Measurements from ENCODE around the gene ZBTB40.

The ZBTB40 gene

GRCh38 chr1:22465671-22466070 lies 14.0 kb downstream of the ZBTB40 start:
- no peak overlapping the region for H3K27ac Mint-ChIP-seq
- H3K36me3 Mint-ChIP-seq (ENCODE audit: low read depth) = peaks cover 2% of the 10 kb centered on the region
- no peaks in the 10 kb centered on the region for H3K27me3 Mint-ChIP-seq (ENCODE audit: low read depth)
- no peak for DNase-seq (ENCODE audit: low spot score)
- no peak overlapping the region for H3K4me3 Mint-ChIP-seq
- peaks cover 5% of the 10 kb centered on the region for H3K4me1 Mint-ChIP-seq (ENCODE audit: low read depth)
- H3K9me3 Mint-ChIP-seq = peaks cover 4% of the 10 kb centered on the region

GRCh38 chr1:22470227-22470626 lies 18.6 kb downstream of the ZBTB40 start:
- Mint-ChIP-seq H3K9me3 (peaks cover 4% of the 10 kb centered on the region), H3K27me3 (ENCODE audit: low read depth) (no peaks in the 10 kb centered on the region), H3K27ac (no peak overlapping the region)

DNA sequence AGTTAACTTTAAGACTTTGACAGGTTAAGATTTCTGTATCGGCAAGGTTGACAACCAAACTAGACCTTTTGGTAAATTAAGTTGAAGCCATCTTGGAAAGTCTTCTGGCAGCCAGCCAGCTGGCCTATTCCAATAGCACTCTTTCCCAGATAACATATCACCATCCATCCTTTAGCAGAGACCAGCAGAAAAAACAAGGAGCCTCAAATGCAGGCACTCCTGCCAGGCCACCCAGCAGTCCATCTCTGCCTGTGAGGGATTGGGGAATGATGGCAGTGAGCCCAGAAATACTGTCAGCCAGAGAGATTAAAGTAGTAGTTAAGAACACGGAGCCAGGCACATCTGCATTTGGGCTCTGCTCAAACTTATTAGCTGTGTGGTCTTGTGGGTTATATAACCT lies 19.4 kb downstream of the ZBTB40 start:
- H3K4me1 Mint-ChIP-seq (ENCODE audit: low read depth) = no peaks in the 10 kb centered on the region
- H3K36me3 Mint-ChIP-seq (ENCODE audit: low read depth) = no peaks in the 10 kb centered on the region
- H3K27me3 Mint-ChIP-seq (ENCODE audit: low read depth) = no peaks in the 10 kb centered on the region
- no peak overlapping the region for H3K27ac Mint-ChIP-seq
- H3K4me3 Mint-ChIP-seq = no peak overlapping the region
- H3K9me3 Mint-ChIP-seq = no peaks in the 10 kb centered on the region
- DNase-seq (ENCODE audit: low spot score) = no peak

More at GRCh38 chr1:22470227-22470626, 18.6 kb downstream of the ZBTB40 start:
- no peaks in the 10 kb centered on the region for H3K36me3 Mint-ChIP-seq (ENCODE audit: low read depth)
- DNase-seq (ENCODE audit: low spot score) = no peak
- H3K4me3 Mint-ChIP-seq = no peak overlapping the region
- H3K4me1 Mint-ChIP-seq (ENCODE audit: low read depth) = no peaks in the 10 kb centered on the region

- Mint-ChIP-seq H3K4me1 (ENCODE audit: low read depth) (no peaks in the 10 kb centered on the region), H3K4me3 (no peak overlapping the region), H3K27ac (no peak overlapping the region), H3K9me3 (no peaks in the 10 kb centered on the region), H3K27me3 (ENCODE audit: low read depth) (no peaks in the 10 kb centered on the region), H3K36me3 (ENCODE audit: low read depth) (no peaks in the 10 kb centered on the region)
- no peak for DNase-seq (ENCODE audit: low spot score)
Observed at GRCh38 chr1:22471610-22472009, 20.0 kb downstream of the ZBTB40 start.

DNA sequence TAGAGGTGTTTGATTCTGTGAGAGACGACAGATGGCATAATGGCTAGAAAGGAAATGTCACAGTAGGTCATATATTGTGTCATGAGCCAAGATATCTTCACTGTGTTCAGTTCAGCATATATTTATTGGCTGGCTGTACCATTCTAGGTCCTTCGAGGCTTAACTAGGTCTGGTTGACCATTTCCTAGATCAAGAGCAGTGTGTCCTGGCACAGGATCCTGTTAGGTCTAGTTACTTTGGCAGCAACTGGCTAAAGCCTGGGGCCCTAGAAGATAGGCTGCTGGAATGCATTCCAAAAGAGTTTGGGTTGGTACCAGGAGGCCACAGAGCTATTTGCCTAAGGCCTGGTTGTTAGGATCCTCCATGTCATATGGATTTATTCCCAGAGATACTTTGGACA lies 20.9 kb downstream of the ZBTB40 start:
- no peak overlapping the region for H3K4me3 Mint-ChIP-seq
- H3K36me3 Mint-ChIP-seq (ENCODE audit: low read depth) = no peaks in the 10 kb centered on the region
- H3K4me1 Mint-ChIP-seq (ENCODE audit: low read depth) = no peaks in the 10 kb centered on the region
- no peaks in the 10 kb centered on the region for H3K9me3 Mint-ChIP-seq
- no peak for DNase-seq (ENCODE audit: low spot score)
- H3K27ac Mint-ChIP-seq = no peak overlapping the region
- no peaks in the 10 kb centered on the region for H3K27me3 Mint-ChIP-seq (ENCODE audit: low read depth)

GRCh38 chr1:22473952-22474351 lies 22.3 kb downstream of the ZBTB40 start:
- no peak overlapping the region for H3K27ac Mint-ChIP-seq
- peaks cover 1% of the 10 kb centered on the region for H3K9me3 Mint-ChIP-seq
- DNase-seq (ENCODE audit: low spot score) = no peak
- H3K4me3 Mint-ChIP-seq = no peak overlapping the region
- H3K4me1 Mint-ChIP-seq (ENCODE audit: low read depth) = no peaks in the 10 kb centered on the region
- H3K27me3 Mint-ChIP-seq (ENCODE audit: low read depth) = no peaks in the 10 kb centered on the region
- no peaks in the 10 kb centered on the region for H3K36me3 Mint-ChIP-seq (ENCODE audit: low read depth)

GRCh38 chr1:22476566-22476965 lies 24.9 kb downstream of the ZBTB40 start:
- H3K4me1 Mint-ChIP-seq (ENCODE audit: low read depth) = peaks cover 1% of the 10 kb centered on the region

GRCh38 chr1:22483121-22483520 lies 31.5 kb downstream of the ZBTB40 start:
- no peak overlapping the region for H3K4me3 Mint-ChIP-seq
- H3K36me3 Mint-ChIP-seq (ENCODE audit: low read depth) = peaks cover 16% of the 10 kb centered on the region
- H3K27me3 Mint-ChIP-seq (ENCODE audit: low read depth) = no peaks in the 10 kb centered on the region
- no peak for DNase-seq (ENCODE audit: low spot score)
- H3K9me3 Mint-ChIP-seq = peaks cover 43% of the 10 kb centered on the region
- H3K4me1 Mint-ChIP-seq (ENCODE audit: low read depth) = peaks cover 11% of the 10 kb centered on the region
- no peak overlapping the region for H3K27ac Mint-ChIP-seq

More at GRCh38 chr1:22476566-22476965, 24.9 kb downstream of the ZBTB40 start:
- DNase-seq (ENCODE audit: low spot score) = no peak
- Mint-ChIP-seq H3K36me3 (ENCODE audit: low read depth) (peaks cover 3% of the 10 kb centered on the region), H3K4me3 (no peak overlapping the region), H3K27me3 (ENCODE audit: low read depth) (no peaks in the 10 kb centered on the region), H3K9me3 (peaks cover 17% of the 10 kb centered on the region), H3K27ac (no peak overlapping the region)

DNA sequence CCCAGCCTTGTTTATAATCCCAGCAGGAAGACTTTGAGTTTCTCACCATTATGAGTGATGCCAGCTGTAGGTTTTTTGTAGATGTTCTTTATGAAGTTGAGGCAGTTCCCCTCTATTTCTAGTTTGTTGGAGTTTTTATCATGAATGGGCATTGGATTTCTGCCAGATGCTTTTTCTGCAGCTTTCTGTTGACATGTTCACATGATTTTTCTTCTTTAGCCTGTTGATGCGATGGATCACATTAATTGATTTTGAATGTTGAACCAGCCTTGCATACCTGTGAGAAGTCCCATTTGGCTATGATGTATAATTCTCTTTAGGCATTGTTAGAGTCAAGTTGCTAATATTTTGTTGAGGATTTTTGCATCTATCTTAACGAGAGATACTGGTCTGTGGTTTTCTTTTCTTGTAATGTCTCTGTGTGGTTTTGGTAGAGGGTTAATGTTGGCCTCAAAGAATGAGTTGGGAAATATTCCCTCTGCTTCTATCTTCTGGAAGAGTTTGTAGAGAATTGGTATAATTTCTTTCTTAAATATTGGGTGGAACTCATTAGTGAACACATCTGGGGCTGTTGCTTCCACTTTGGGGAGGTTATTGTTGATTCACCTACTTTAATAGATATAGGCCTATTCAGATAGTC lies 33.2 kb downstream of the ZBTB40 start:
- no peaks in the 10 kb centered on the region for H3K27me3 Mint-ChIP-seq (ENCODE audit: low read depth)
- no peak overlapping the region for H3K4me3 Mint-ChIP-seq
- peaks cover 34% of the 10 kb centered on the region for H3K9me3 Mint-ChIP-seq
- no peak for DNase-seq (ENCODE audit: low spot score)
- H3K4me1 Mint-ChIP-seq (ENCODE audit: low read depth) = peaks cover 11% of the 10 kb centered on the region
- H3K27ac Mint-ChIP-seq = no peak overlapping the region
- peaks cover 14% of the 10 kb centered on the region for H3K36me3 Mint-ChIP-seq (ENCODE audit: low read depth)

- no peak overlapping the region for H3K4me3 Mint-ChIP-seq
- peaks cover 14% of the 10 kb centered on the region for H3K36me3 Mint-ChIP-seq (ENCODE audit: low read depth)
- DNase-seq (ENCODE audit: low spot score) = no peak
- H3K4me1 Mint-ChIP-seq (ENCODE audit: low read depth) = peaks cover 11% of the 10 kb centered on the region
- no peak overlapping the region for H3K27ac Mint-ChIP-seq
- no peaks in the 10 kb centered on the region for H3K27me3 Mint-ChIP-seq (ENCODE audit: low read depth)
- peaks cover 33% of the 10 kb centered on the region for H3K9me3 Mint-ChIP-seq
Observed at GRCh38 chr1:22485431-22485830, 33.8 kb downstream of the ZBTB40 start.

DNA sequence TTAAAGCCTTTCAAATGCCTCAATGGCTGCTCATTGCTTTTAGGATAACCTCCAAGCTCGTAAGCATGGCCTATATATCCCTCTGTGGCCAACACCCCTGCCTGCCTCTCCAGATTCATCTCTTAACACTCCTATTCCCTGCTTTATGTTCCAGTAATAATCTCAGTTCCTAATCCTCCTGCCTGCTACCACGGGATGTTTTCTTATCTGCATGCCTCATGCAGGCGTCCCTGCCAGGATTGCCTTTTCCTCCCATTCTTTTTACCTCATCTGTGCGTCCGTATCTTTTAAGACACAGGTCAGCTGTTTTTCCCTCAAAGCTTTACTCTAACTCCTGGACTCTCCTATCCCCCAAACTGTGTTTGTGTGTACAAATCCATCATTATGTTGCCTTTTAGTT lies 36.1 kb downstream of the ZBTB40 start:
- peaks cover 10% of the 10 kb centered on the region for H3K4me1 Mint-ChIP-seq (ENCODE audit: low read depth)
- no peak for DNase-seq (ENCODE audit: low spot score)
- peaks cover 14% of the 10 kb centered on the region for H3K36me3 Mint-ChIP-seq (ENCODE audit: low read depth)
- no peak overlapping the region for H3K4me3 Mint-ChIP-seq
- H3K9me3 Mint-ChIP-seq = peaks cover 27% of the 10 kb centered on the region
- no peaks in the 10 kb centered on the region for H3K27me3 Mint-ChIP-seq (ENCODE audit: low read depth)
- H3K27ac Mint-ChIP-seq = no peak overlapping the region

DNA sequence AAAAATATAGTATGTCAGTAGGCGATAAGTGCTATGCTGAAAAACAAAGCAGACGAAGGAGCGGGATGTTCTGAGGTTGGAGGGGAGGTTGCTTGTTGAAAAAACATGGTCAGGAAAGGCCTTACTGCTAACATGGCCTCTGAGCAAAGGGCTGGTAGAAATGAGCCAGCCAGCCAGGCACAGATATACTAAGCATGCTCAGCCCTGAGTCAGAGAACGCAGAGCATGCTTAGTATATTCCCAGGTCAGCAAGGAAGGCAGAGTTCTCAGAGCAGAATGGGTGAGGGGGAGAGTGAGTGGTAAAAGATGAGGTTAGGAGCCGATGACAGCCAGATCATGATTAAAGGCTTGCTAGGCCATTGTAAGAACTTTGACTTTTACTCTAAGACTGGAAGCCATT lies 36.7 kb downstream of the ZBTB40 start:
- H3K27ac Mint-ChIP-seq = no peak overlapping the region
- H3K9me3 Mint-ChIP-seq = peaks cover 23% of the 10 kb centered on the region
- H3K4me3 Mint-ChIP-seq = no peak overlapping the region
- H3K4me1 Mint-ChIP-seq (ENCODE audit: low read depth) = peaks cover 10% of the 10 kb centered on the region
- no peak for DNase-seq (ENCODE audit: low spot score)
- H3K27me3 Mint-ChIP-seq (ENCODE audit: low read depth) = no peaks in the 10 kb centered on the region
- H3K36me3 Mint-ChIP-seq (ENCODE audit: low read depth) = peaks cover 14% of the 10 kb centered on the region

DNA sequence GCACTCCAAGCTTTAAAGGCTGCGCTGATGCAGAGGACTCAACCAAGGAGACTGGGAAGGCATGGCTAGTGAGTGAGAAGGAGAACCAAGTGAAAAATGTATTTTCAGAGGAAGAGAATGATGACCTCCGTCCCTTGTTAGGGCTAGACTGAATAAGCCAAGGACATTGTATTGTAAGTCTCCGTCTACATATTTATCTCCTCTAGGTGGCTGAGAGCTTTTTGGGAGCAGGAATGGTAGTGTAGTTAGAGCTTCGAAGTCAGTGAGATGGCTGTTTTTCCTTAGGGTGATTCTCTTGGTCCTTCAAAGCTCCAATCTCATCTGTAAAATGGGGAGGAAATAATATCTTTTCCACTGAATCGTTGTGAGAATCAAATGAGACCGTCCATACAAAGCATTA lies 37.6 kb downstream of the ZBTB40 start:
- no peak overlapping the region for H3K4me3 Mint-ChIP-seq
- no peaks in the 10 kb centered on the region for H3K27me3 Mint-ChIP-seq (ENCODE audit: low read depth)
- H3K9me3 Mint-ChIP-seq = peaks cover 13% of the 10 kb centered on the region
- H3K4me1 Mint-ChIP-seq (ENCODE audit: low read depth) = peaks cover 10% of the 10 kb centered on the region
- H3K27ac Mint-ChIP-seq = no peak overlapping the region
- H3K36me3 Mint-ChIP-seq (ENCODE audit: low read depth) = peaks cover 16% of the 10 kb centered on the region
- DNase-seq (ENCODE audit: low spot score) = no peak

GRCh38 chr1:22489823-22490222 lies 38.2 kb downstream of the ZBTB40 start:
- no peak overlapping the region for H3K4me3 Mint-ChIP-seq
- no peak for DNase-seq (ENCODE audit: low spot score)
- peaks cover 11% of the 10 kb centered on the region for H3K36me3 Mint-ChIP-seq (ENCODE audit: low read depth)
- peaks cover 7% of the 10 kb centered on the region for H3K9me3 Mint-ChIP-seq
- H3K27ac Mint-ChIP-seq = no peak overlapping the region
- H3K4me1 Mint-ChIP-seq (ENCODE audit: low read depth) = peaks cover 5% of the 10 kb centered on the region
- H3K27me3 Mint-ChIP-seq (ENCODE audit: low read depth) = no peaks in the 10 kb centered on the region

- Mint-ChIP-seq H3K4me3 (no peak overlapping the region), H3K4me1 (ENCODE audit: low read depth) (peaks cover 2% of the 10 kb centered on the region), H3K9me3 (peaks cover 6% of the 10 kb centered on the region), H3K36me3 (ENCODE audit: low read depth) (peaks cover 9% of the 10 kb centered on the region), H3K27me3 (ENCODE audit: low read depth) (no peaks in the 10 kb centered on the region), H3K27ac (no peak overlapping the region)
- DNase-seq (ENCODE audit: low spot score) = no peak
Observed at GRCh38 chr1:22490309-22490708, 38.7 kb downstream of the ZBTB40 start.
